ENCODE data around the gene SPDYE4.

The SPDYE4 gene

GRCh38 chr17:8729860-8730259 is 28.5 kb downstream of the SPDYE4 start:
- no peaks in the 10 kb centered on the region for H3K27me3 ChIP-seq (ENCODE audit: control insufficient read depth in 5 of 5, insufficient read depth in 4 of 5, low read length in 5 of 5)
- no peaks in the 10 kb centered on the region for H3K4me1 ChIP-seq (ENCODE audit: control insufficient read depth in 5 of 5, insufficient read depth in 5 of 5, low read length in 5 of 5)
- no peaks in the 10 kb centered on the region for H3K9me3 ChIP-seq (ENCODE audit: control insufficient read depth in 5 of 5, low read length in 5 of 5)
- no peak overlapping the region for H3K4me3 ChIP-seq (ENCODE audit: low read depth in 1 of 5, low read length in 5 of 5)
- H3K36me3 ChIP-seq (ENCODE audit: control insufficient read depth in 5 of 5, insufficient read depth in 5 of 5, low read length in 5 of 5): no peaks in the 10 kb centered on the region
- H3K27ac ChIP-seq (ENCODE audit: low read depth, low read length): no peak overlapping the region
- H3K9ac ChIP-seq (ENCODE audit: low read length in 5 of 5): no peak overlapping the region

- Histone ChIP-seq H3K9ac (ENCODE audit: low read length in 5 of 5) (no peak overlapping the region), H3K4me3 (ENCODE audit: low read depth in 1 of 5, low read length in 5 of 5) (no peak overlapping the region), H3K27ac (ENCODE audit: low read depth, low read length) (no peak overlapping the region), H3K4me1 (ENCODE audit: control insufficient read depth in 5 of 5, insufficient read depth in 5 of 5, low read length in 5 of 5) (no peaks in the 10 kb centered on the region), H3K9me3 (ENCODE audit: control insufficient read depth in 5 of 5, low read length in 5 of 5) (no peaks in the 10 kb centered on the region), H3K36me3 (ENCODE audit: control insufficient read depth in 5 of 5, insufficient read depth in 5 of 5, low read length in 5 of 5) (no peaks in the 10 kb centered on the region), H3K27me3 (ENCODE audit: control insufficient read depth in 5 of 5, insufficient read depth in 4 of 5, low read length in 5 of 5) (no peaks in the 10 kb centered on the region)
These were observed 28.9 kb downstream of the SPDYE4 start for GRCh38 chr17:8729421-8729820.

DNA sequence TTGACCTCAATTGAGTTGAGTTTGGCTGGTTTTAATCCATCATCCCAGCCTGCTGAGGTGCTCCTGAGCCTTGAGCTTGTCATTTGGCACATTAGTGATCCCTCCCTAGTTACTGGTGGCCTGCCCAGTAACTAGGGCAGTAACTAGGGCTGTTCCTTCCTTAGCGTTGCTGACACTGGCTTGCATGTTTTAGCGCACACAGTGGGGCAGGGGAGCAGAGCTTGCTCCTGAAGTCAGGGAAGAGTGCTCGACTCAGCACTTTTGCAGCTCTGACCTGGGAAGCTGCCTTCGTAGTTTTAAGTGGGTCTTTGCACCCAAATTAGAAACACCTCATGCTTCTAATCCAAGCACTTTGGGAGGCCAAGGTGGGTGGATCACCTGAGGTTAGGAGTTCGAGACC is 29.4 kb downstream of the SPDYE4 start:
- Histone ChIP-seq H3K4me3 (ENCODE audit: low read depth in 1 of 5, low read length in 5 of 5) (no peak overlapping the region), H3K36me3 (ENCODE audit: control insufficient read depth in 5 of 5, insufficient read depth in 5 of 5, low read length in 5 of 5) (no peaks in the 10 kb centered on the region), H3K4me1 (ENCODE audit: control insufficient read depth in 5 of 5, insufficient read depth in 5 of 5, low read length in 5 of 5) (no peaks in the 10 kb centered on the region), H3K27ac (ENCODE audit: low read depth, low read length) (no peak overlapping the region), H3K9me3 (ENCODE audit: control insufficient read depth in 5 of 5, low read length in 5 of 5) (no peaks in the 10 kb centered on the region), H3K27me3 (ENCODE audit: control insufficient read depth in 5 of 5, insufficient read depth in 4 of 5, low read length in 5 of 5) (no peaks in the 10 kb centered on the region), H3K9ac (ENCODE audit: low read length in 5 of 5) (no peak overlapping the region)

DNA sequence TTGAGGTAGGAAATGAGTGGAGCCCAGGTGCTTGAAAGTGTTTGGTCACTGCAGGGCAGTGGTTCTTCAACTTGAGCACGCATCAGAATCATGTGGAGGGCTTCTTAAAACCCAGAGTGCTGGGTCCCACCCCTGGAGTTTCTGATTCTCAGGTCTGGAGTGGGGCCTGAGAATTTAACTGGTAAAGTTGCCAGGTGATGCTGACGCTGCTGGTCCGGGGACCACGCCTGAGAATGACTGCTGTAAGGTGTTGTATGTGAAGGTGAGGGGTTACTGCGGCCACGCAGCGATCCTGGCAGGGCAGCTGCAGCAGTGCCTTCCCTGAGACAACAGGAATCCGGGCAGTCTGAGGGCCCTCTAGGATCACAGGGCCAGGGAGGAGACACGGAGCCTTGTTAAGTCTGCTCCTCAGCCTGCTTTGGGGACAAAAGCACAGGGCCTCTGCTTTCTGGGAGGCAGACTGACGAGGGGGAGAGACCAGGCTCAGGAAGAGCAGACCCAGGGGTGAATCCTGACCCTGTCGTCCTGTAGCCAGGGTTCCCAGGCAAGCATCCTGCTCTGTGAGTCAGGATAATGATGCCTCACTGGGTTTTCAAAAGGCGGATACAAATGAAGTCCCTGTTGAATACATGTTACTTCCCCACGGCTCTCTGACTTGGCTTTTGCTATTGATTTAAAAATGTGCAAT is 30.0 kb downstream of the SPDYE4 start:
- Histone ChIP-seq H3K9me3 (ENCODE audit: control insufficient read depth in 5 of 5, low read length in 5 of 5) (no peaks in the 10 kb centered on the region), H3K9ac (ENCODE audit: low read length in 5 of 5) (no peak overlapping the region), H3K4me1 (ENCODE audit: control insufficient read depth in 5 of 5, insufficient read depth in 5 of 5, low read length in 5 of 5) (no peaks in the 10 kb centered on the region), H3K27ac (ENCODE audit: low read depth, low read length) (no peak overlapping the region), H3K27me3 (ENCODE audit: control insufficient read depth in 5 of 5, insufficient read depth in 4 of 5, low read length in 5 of 5) (no peaks in the 10 kb centered on the region), H3K4me3 (ENCODE audit: low read depth in 1 of 5, low read length in 5 of 5) (no peak overlapping the region), H3K36me3 (ENCODE audit: control insufficient read depth in 5 of 5, insufficient read depth in 5 of 5, low read length in 5 of 5) (no peaks in the 10 kb centered on the region)

DNA sequence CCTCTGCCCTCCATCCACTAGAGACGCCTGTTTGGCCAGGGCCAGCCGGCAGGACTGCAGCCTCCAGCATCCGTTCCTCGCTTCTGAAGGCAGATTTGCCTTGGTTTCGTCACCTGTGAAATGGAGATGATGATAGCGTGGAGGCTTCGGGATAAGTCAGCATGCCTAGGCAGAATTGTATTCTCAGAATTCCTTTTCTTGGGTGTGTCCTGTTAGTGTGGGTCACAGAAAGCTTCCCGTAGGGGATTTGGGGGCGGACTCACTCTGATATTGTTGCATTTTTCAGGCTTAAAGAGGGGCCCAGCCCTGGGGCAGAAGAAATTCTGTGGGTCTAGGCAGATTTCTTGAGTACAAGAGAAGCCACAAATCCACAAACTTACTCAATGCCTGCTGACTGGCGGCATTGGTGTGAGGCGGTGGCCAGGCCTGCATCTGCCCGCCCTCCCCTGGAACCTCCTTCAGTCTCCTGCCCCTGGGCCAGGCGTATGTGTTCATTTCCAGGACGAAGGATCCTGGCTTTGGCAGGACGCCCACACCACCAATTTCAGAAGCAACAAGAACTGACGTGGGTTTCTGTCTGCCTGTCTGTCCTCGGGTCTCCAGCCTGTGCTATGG is 31.3 kb downstream of the SPDYE4 start:
- Histone ChIP-seq H3K27me3 (ENCODE audit: control insufficient read depth in 5 of 5, insufficient read depth in 4 of 5, low read length in 5 of 5) (no peaks in the 10 kb centered on the region), H3K9ac (ENCODE audit: low read length in 5 of 5) (no peak overlapping the region), H3K27ac (ENCODE audit: low read depth, low read length) (no peak overlapping the region), H3K4me3 (ENCODE audit: low read depth in 1 of 5, low read length in 5 of 5) (no peak overlapping the region), H3K4me1 (ENCODE audit: control insufficient read depth in 5 of 5, insufficient read depth in 5 of 5, low read length in 5 of 5) (peaks cover 0 to under 1% (median 0%) of the 10 kb centered on the region in 5 donors), H3K36me3 (ENCODE audit: control insufficient read depth in 5 of 5, insufficient read depth in 5 of 5, low read length in 5 of 5) (no peaks in the 10 kb centered on the region), H3K9me3 (ENCODE audit: control insufficient read depth in 5 of 5, low read length in 5 of 5) (no peaks in the 10 kb centered on the region)

GRCh38 chr17:8725881-8726876 is 32.2 kb downstream of the SPDYE4 start:
- no peaks in the 10 kb centered on the region for H3K27me3 ChIP-seq (ENCODE audit: control insufficient read depth in 5 of 5, insufficient read depth in 4 of 5, low read length in 5 of 5)
- no peaks in the 10 kb centered on the region for H3K9me3 ChIP-seq (ENCODE audit: control insufficient read depth in 5 of 5, low read length in 5 of 5)
- H3K36me3 ChIP-seq (ENCODE audit: control insufficient read depth in 5 of 5, insufficient read depth in 5 of 5, low read length in 5 of 5): no peaks in the 10 kb centered on the region
- peaks cover 0 to 7% (median 5%) of the 10 kb centered on the region in 5 donors for H3K4me1 ChIP-seq (ENCODE audit: control insufficient read depth in 5 of 5, insufficient read depth in 5 of 5, low read length in 5 of 5)
- no peak overlapping the region for H3K27ac ChIP-seq (ENCODE audit: low read depth, low read length)
- H3K4me3 ChIP-seq (ENCODE audit: low read depth in 1 of 5, low read length in 5 of 5): no peak overlapping the region
- H3K9ac ChIP-seq (ENCODE audit: low read length in 5 of 5): no peak overlapping the region

DNA sequence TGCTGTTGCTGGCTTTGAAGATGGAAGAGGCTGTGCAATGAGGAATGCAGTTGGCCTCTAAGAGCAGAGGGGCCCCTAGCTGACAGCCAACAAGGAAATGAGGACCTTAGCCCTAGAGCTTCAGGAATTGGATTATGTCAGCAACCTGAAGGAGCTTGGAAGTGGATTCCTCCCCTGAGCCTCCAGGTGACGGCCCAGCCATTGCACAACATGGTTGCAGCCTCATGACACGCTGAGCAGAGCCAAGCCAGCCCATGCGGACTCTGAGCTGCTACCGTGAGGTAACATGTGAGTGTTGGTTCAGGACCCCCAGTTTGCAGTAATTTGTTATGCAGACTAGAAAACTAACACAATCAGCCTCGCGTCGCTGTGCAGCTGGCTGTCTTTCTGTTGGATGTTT is 33.9 kb downstream of the SPDYE4 start:
- H3K27ac ChIP-seq (ENCODE audit: low read depth, low read length): no peak overlapping the region
- H3K4me3 ChIP-seq (ENCODE audit: low read depth in 1 of 5, low read length in 5 of 5): no peak overlapping the region
- H3K36me3 ChIP-seq (ENCODE audit: control insufficient read depth in 5 of 5, insufficient read depth in 5 of 5, low read length in 5 of 5): no peaks in the 10 kb centered on the region
- H3K4me1 ChIP-seq (ENCODE audit: control insufficient read depth in 5 of 5, insufficient read depth in 5 of 5, low read length in 5 of 5): peaks cover 0 to 7% (median 5%) of the 10 kb centered on the region in 5 donors
- H3K9me3 ChIP-seq (ENCODE audit: control insufficient read depth in 5 of 5, low read length in 5 of 5): no peaks in the 10 kb centered on the region
- no peak overlapping the region for H3K9ac ChIP-seq (ENCODE audit: low read length in 5 of 5)
- no peaks in the 10 kb centered on the region for H3K27me3 ChIP-seq (ENCODE audit: control insufficient read depth in 5 of 5, insufficient read depth in 4 of 5, low read length in 5 of 5)

GRCh38 chr17:8720596-8720995 is 37.8 kb downstream of the SPDYE4 start:
- H3K36me3 ChIP-seq (ENCODE audit: control insufficient read depth in 5 of 5, insufficient read depth in 5 of 5, low read length in 5 of 5): no peaks in the 10 kb centered on the region
- H3K4me3 ChIP-seq (ENCODE audit: low read depth in 1 of 5, low read length in 5 of 5): no peak overlapping the region
- H3K27me3 ChIP-seq (ENCODE audit: control insufficient read depth in 5 of 5, insufficient read depth in 4 of 5, low read length in 5 of 5): no peaks in the 10 kb centered on the region
- H3K4me1 ChIP-seq (ENCODE audit: control insufficient read depth in 5 of 5, insufficient read depth in 5 of 5, low read length in 5 of 5): peaks cover 0 to 7% (median 5%) of the 10 kb centered on the region in 5 donors
- no peak overlapping the region for H3K9ac ChIP-seq (ENCODE audit: low read length in 5 of 5)
- H3K27ac ChIP-seq (ENCODE audit: low read depth, low read length): no peak overlapping the region
- H3K9me3 ChIP-seq (ENCODE audit: control insufficient read depth in 5 of 5, low read length in 5 of 5): peaks cover 0 to 2% (median 0%) of the 10 kb centered on the region in 5 donors

- H3K4me1 ChIP-seq (ENCODE audit: control insufficient read depth in 5 of 5, insufficient read depth in 5 of 5, low read length in 5 of 5): peaks cover 0 to 7% (median 5%) of the 10 kb centered on the region in 5 donors
- H3K9ac ChIP-seq (ENCODE audit: low read length in 5 of 5): no peak overlapping the region
- no peaks in the 10 kb centered on the region for H3K36me3 ChIP-seq (ENCODE audit: control insufficient read depth in 5 of 5, insufficient read depth in 5 of 5, low read length in 5 of 5)
These were observed 38.8 kb downstream of the SPDYE4 start for GRCh38 chr17:8719291-8720246.

More at GRCh38 chr17:8719291-8720246, 38.8 kb downstream of the SPDYE4 start:
- H3K27ac ChIP-seq (ENCODE audit: low read depth, low read length): no peak overlapping the region
- no peak overlapping the region for H3K4me3 ChIP-seq (ENCODE audit: low read depth in 1 of 5, low read length in 5 of 5)
- peaks cover 0 to 2% (median 0%) of the 10 kb centered on the region in 5 donors for H3K9me3 ChIP-seq (ENCODE audit: control insufficient read depth in 5 of 5, low read length in 5 of 5)
- no peaks in the 10 kb centered on the region for H3K27me3 ChIP-seq (ENCODE audit: control insufficient read depth in 5 of 5, insufficient read depth in 4 of 5, low read length in 5 of 5)
